Mesenchymal stem cell (in vitro differentiated cells and primary cell): ENCODE data around the gene PPP1R1C.

Experiments
- DNase-seq: peaks from one replicate; pipeline ENCODE4 v3.0.0-alpha.2; 2013
- H2AFZ ChIP-seq: one replicate; pipeline ENCODE4 v1.6.1; 2013; ENCODE audit warnings: low read depth, mild to moderate bottlenecking, control low read depth, inconsistent platforms, low read length, moderate library complexity
- H2AK5ac ChIP-seq: 2 replicates; pipeline ENCODE4 v1.6.1; 2013; ENCODE audit warnings: low read length, moderate library complexity, mild to moderate bottlenecking, inconsistent platforms; ENCODE audit not compliant: severe bottlenecking
- H2BK120ac ChIP-seq: one replicate; pipeline ENCODE4 v1.6.1; 2013; ENCODE audit warnings: low read depth, mild to moderate bottlenecking, inconsistent platforms, low read length, moderate library complexity
- H2BK12ac ChIP-seq, 2 experiments: one replicate each; pipeline ENCODE4 v1.6.1; 2013; ENCODE audit warnings: inconsistent platforms in 2 of 2, low read length in 2 of 2, mild to moderate bottlenecking in 2 of 2, moderate library complexity in 2 of 2, control low read depth in 1 of 2
- H2BK15ac ChIP-seq: one replicate; pipeline ENCODE4 v1.6.1; 2013; ENCODE audit warnings: mild to moderate bottlenecking, low read depth, inconsistent platforms; ENCODE audit not compliant: poor library complexity, severe bottlenecking
- H2BK5ac ChIP-seq: 2 replicates; pipeline ENCODE4 v1.6.1; 2013; ENCODE audit warnings: low read depth, mild to moderate bottlenecking, low read length, control low read depth, inconsistent platforms; ENCODE audit not compliant: poor library complexity, severe bottlenecking
- H3K14ac ChIP-seq, 2 experiments: one replicate each; pipeline ENCODE4 v1.6.1; 2013; ENCODE audit warnings: inconsistent platforms in 2 of 2, low read length in 2 of 2, control low read depth in 1 of 2, mild to moderate bottlenecking in 1 of 2, moderate library complexity in 1 of 2
- H3K18ac ChIP-seq, 2 experiments: one replicate each; pipeline ENCODE4 v1.6.1; 2013; ENCODE audit warnings: inconsistent platforms in 2 of 2, low read length in 2 of 2, control low read depth in 1 of 2, low read depth in 1 of 2, mild to moderate bottlenecking in 1 of 2
- H3K23ac ChIP-seq, 2 experiments: one replicate each; pipeline ENCODE4 v1.6.1; 2013; ENCODE audit warnings: inconsistent platforms in 2 of 2, low read length in 2 of 2, mild to moderate bottlenecking in 2 of 2, moderate library complexity in 2 of 2, control low read depth in 1 of 2
- H3K27ac ChIP-seq: 2 replicates; pipeline ENCODE4 v1.5.1; 2013; ENCODE audit warnings: mild to moderate bottlenecking, moderate library complexity, low read length, control low read depth, inconsistent platforms; ENCODE audit not compliant: poor library complexity, severe bottlenecking
- H3K27me3 ChIP-seq, 2 experiments: 2 replicates each; pipeline versions ENCODE4 v1.6.1 to v1.7.0; 2013; ENCODE audit warnings: low read length in 2 of 2, mild to moderate bottlenecking in 2 of 2, moderate library complexity in 2 of 2, control low read depth in 1 of 2, inconsistent platforms in 1 of 2; ENCODE audit not compliant: control insufficient read depth in 1 of 2, insufficient read depth in 1 of 2
- H3K36me3 ChIP-seq, 2 experiments: 2 replicates each; pipeline versions ENCODE4 v1.6.1 to v1.7.0; 2013; ENCODE audit warnings: low read length in 2 of 2, control low read depth in 1 of 2, inconsistent platforms in 1 of 2, low read depth in 1 of 2, mild to moderate bottlenecking in 1 of 2; ENCODE audit not compliant: insufficient read depth in 2 of 2, control insufficient read depth in 1 of 2
- H3K4ac ChIP-seq, 2 experiments: one replicate each; pipeline ENCODE4 v1.6.1; 2013; ENCODE audit warnings: inconsistent platforms in 2 of 2, low read length in 2 of 2, mild to moderate bottlenecking in 2 of 2, moderate library complexity in 2 of 2, control low read depth in 1 of 2, low read depth in 1 of 2
- H3K4me1 ChIP-seq: 2 replicates; pipeline ENCODE4 v1.6.1; 2013; ENCODE audit warnings: low read depth, low read length, control low read depth; ENCODE audit not compliant: control insufficient read depth, insufficient read depth
- H3K4me2 ChIP-seq: 2 replicates; pipeline ENCODE4 v1.6.1; 2013; ENCODE audit warnings: low read length, mild to moderate bottlenecking, inconsistent platforms; ENCODE audit not compliant: poor library complexity, severe bottlenecking
- H3K4me3 ChIP-seq, 2 experiments: 2 replicates each; pipeline versions ENCODE4 v1.5.1 to v1.7.0; 2013; ENCODE audit warnings: low read length in 2 of 2, mild to moderate bottlenecking in 2 of 2, control low read depth in 1 of 2, low read depth in 1 of 2; ENCODE audit not compliant: insufficient read depth in 1 of 2
- H3K79me1 ChIP-seq: replicated peaks from 2 replicates; pipeline ENCODE4 v1.6.1; 2013; ENCODE audit warnings: mild to moderate bottlenecking, control low read depth, low read length, inconsistent platforms; ENCODE audit not compliant: poor library complexity, severe bottlenecking
- H3K9ac ChIP-seq: 2 replicates; pipeline ENCODE4 v1.7.0; 2013; ENCODE audit warnings: mild to moderate bottlenecking, low read length, moderate library complexity
- H3K9me3 ChIP-seq: 2 replicates; pipeline ENCODE4 v1.7.0; 2013; ENCODE audit warnings: mild to moderate bottlenecking, low read length; ENCODE audit not compliant: control insufficient read depth
- H4K8ac ChIP-seq: one replicate; pipeline ENCODE4 v1.6.1; 2013; ENCODE audit warnings: inconsistent platforms, mild to moderate bottlenecking, low read length, moderate library complexity
- H4K91ac ChIP-seq: one replicate; pipeline ENCODE4 v1.6.1; 2013; ENCODE audit warnings: mild to moderate bottlenecking, low read length, inconsistent platforms
- WGBS: methylation state at CpG from one replicate; pipeline ENCODE4 v1.1.7; 2013; ENCODE audit warnings: mixed read lengths; 5-methylcytosine and 5-hydroxymethylcytosine counted together

PPP1R1C gene

GRCh38 chr2:182081602-182082260 lies 96.1 kb downstream of the PPP1R1C start:
- H2BK12ac ChIP-seq = no peak overlapping the region
- no CpG with 5 or more reads among the region's 4 CpGs for WGBS
- no peak for DNase-seq
- H3K4me2 ChIP-seq = no peak overlapping the region
- no peak overlapping the region for H4K91ac ChIP-seq
- no peaks in the 10 kb centered on the region for H3K4me1 ChIP-seq
- no peak overlapping the region for H2BK5ac ChIP-seq
- H2BK120ac ChIP-seq = no peak overlapping the region
- no peak overlapping the region for H3K14ac ChIP-seq
- H3K23ac ChIP-seq = no peak overlapping the region
- H3K27me3 ChIP-seq = no peaks in the 10 kb centered on the region
- H4K8ac ChIP-seq = no peak overlapping the region
- no peaks in the 10 kb centered on the region for H3K9me3 ChIP-seq
- no peaks in the 10 kb centered on the region for H3K36me3 ChIP-seq
- H3K4ac ChIP-seq = no peak overlapping the region
- no peak overlapping the region for H3K9ac ChIP-seq
- no peak overlapping the region for H3K18ac ChIP-seq
- H2BK15ac ChIP-seq = no peak overlapping the region
- no peak overlapping the region for H2AFZ ChIP-seq
- H2AK5ac ChIP-seq = no peak overlapping the region
- H3K4me3 ChIP-seq = no peak overlapping the region
- no peaks in the 10 kb centered on the region for H3K79me1 ChIP-seq
- no peak overlapping the region for H3K27ac ChIP-seq

- Histone ChIP-seq H2AK5ac (no peak overlapping the region), H3K4ac (no peak overlapping the region), H2BK120ac (no peak overlapping the region), H3K4me2 (no peak overlapping the region), H4K91ac (no peak overlapping the region), H2BK5ac (no peak overlapping the region), H3K9me3 (peaks cover 3% of the 10 kb centered on the region), H3K27ac (peak overlapping the region; percentile 16), H3K4me3 (no peak overlapping the region), H3K18ac (no peak overlapping the region), H2AFZ (no peak overlapping the region), H3K9ac (peak overlapping the region; percentile 16), H3K14ac (no peak overlapping the region), H2BK12ac (no peak overlapping the region), H2BK15ac (no peak overlapping the region), H3K36me3 (no peaks in the 10 kb centered on the region), H4K8ac (no peak overlapping the region), H3K4me1 (no peaks in the 10 kb centered on the region), H3K23ac (no peak overlapping the region), H3K27me3 (no peaks in the 10 kb centered on the region), H3K79me1 (no peaks in the 10 kb centered on the region)
- WGBS = 100% methylated on average over 1 of the region's 3 CpGs
- no peak for DNase-seq
Observed at GRCh38 chr2:182088681-182089320, 103.1 kb downstream of the PPP1R1C start.

GRCh38 chr2:182090486-182090885 lies 104.8 kb downstream of the PPP1R1C start:
- H3K4me3 ChIP-seq = no peak overlapping the region
- no peak overlapping the region for H2AK5ac ChIP-seq
- H2BK12ac ChIP-seq = no peak overlapping the region
- H3K4me2 ChIP-seq = no peak overlapping the region
- no peak overlapping the region for H4K91ac ChIP-seq
- no peak overlapping the region for H3K9ac ChIP-seq
- no peak overlapping the region for H2BK15ac ChIP-seq
- no peak overlapping the region for H2BK5ac ChIP-seq
- no peak overlapping the region for H3K4ac ChIP-seq
- peaks cover 3% of the 10 kb centered on the region for H3K9me3 ChIP-seq
- WGBS = 79% methylated on average over 2 of the region's 3 CpGs
- no peak overlapping the region for H3K23ac ChIP-seq
- no peak overlapping the region for H3K27ac ChIP-seq
- H3K79me1 ChIP-seq = no peaks in the 10 kb centered on the region
- H3K4me1 ChIP-seq = no peaks in the 10 kb centered on the region
- no peak overlapping the region for H2AFZ ChIP-seq
- DNase-seq = no peak
- no peak overlapping the region for H4K8ac ChIP-seq
- H3K27me3 ChIP-seq = no peaks in the 10 kb centered on the region
- no peak overlapping the region for H3K18ac ChIP-seq
- H3K36me3 ChIP-seq = no peaks in the 10 kb centered on the region
- no peak overlapping the region for H2BK120ac ChIP-seq
- no peak overlapping the region for H3K14ac ChIP-seq

GRCh38 chr2:182097571-182098164 lies 112.0 kb downstream of the PPP1R1C start:
- H2BK5ac ChIP-seq = no peak overlapping the region
- no peak overlapping the region for H4K8ac ChIP-seq
- H3K4me1 ChIP-seq = peaks cover under 1% of the 10 kb centered on the region
- H3K18ac ChIP-seq = no peak overlapping the region
- no peak for DNase-seq
- no peaks in the 10 kb centered on the region for H3K36me3 ChIP-seq
- no peak overlapping the region for H4K91ac ChIP-seq
- H3K4me3 ChIP-seq = no peak overlapping the region
- WGBS = 90% methylated on average over 2 of the region's 2 CpGs
- H3K14ac ChIP-seq = no peak overlapping the region
- H3K9ac ChIP-seq = no peak overlapping the region
- H2BK120ac ChIP-seq = no peak overlapping the region
- no peak overlapping the region for H3K23ac ChIP-seq
- peaks cover 3% of the 10 kb centered on the region for H3K9me3 ChIP-seq
- no peaks in the 10 kb centered on the region for H3K79me1 ChIP-seq
- H2AFZ ChIP-seq = no peak overlapping the region
- no peak overlapping the region for H3K4ac ChIP-seq
- no peak overlapping the region for H2AK5ac ChIP-seq
- H3K27ac ChIP-seq = no peak overlapping the region
- H2BK12ac ChIP-seq = no peak overlapping the region
- no peak overlapping the region for H3K4me2 ChIP-seq
- H2BK15ac ChIP-seq = no peak overlapping the region
- H3K27me3 ChIP-seq = no peaks in the 10 kb centered on the region
